Measurements from ENCODE around the gene CCDC141.

DNA sequence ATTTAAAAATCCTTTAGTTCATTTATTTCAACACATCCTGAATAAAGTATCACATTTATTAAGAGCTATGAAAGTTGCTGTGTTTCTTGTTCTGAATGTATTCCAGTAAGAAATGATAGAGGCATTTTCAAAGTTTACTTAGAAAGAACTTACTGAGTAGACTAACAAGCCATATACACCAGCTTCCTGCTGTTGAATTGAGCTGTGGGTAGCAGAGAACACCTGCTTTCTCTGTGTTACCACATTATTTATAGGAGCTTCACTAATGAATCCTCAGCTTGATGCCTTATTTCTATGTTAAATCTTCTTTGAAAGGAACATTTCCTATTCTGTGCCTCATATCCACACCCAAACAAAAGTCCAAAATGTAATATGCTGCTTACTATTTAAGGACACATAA, 115.4 kb downstream of the CCDC141 start:
- TF ChIP-seq GATA2 (IDR thresholded peaks at IDR 0.05; ENCODE audit: low read depth, low read length) (no peak), GATA3 (IDR thresholded peaks at IDR 0.05; ENCODE audit: low read depth, low read length) (no peak)

Measured in SH-SY5Y (cell line).